AG04449 (cell line): ENCODE results near the gene KCNF1.

ENCODE experiments used
- CTCF ChIA-PET: fragments of 350-600 bp; formaldehyde crosslinking; extraction: SDS; loops from one replicate; lab custom pipeline; 2021; ENCODE audit warnings: antibody characterized with exemption; lab: Yijun Ruan, JAX
- POLR2A ChIA-PET: fragments of 400-600, 350-600 bp; formaldehyde crosslinking; extraction: SDS; loops from one replicate; lab custom pipeline; 2020; ENCODE audit warnings: antibody characterized with exemption, inconsistent platforms; lab: Yijun Ruan, JAX
- DNase-seq: peaks from one replicate; pipeline ENCODE4 v3.0.0-alpha.2; 2010; ENCODE audit warnings: low read depth, low spot score
- H3K4me3 ChIP-seq: 2 replicates; pipeline ENCODE4 v1.5.1; 2011; ENCODE audit warnings: low read depth, mild to moderate bottlenecking, control low read depth, low read length
- TF ChIP-seq, protein P1 (sequence below): IDR thresholded peaks from one replicate; pipeline ENCODE4 v1.5.1; 2011; ENCODE audit warnings: mild to moderate bottlenecking, moderate library complexity, low read length, control low read depth, inconsistent platforms; ENCODE audit not compliant: insufficient read depth; ENCODE audit errors: missing control alignments

KCNF1 gene

DNA sequence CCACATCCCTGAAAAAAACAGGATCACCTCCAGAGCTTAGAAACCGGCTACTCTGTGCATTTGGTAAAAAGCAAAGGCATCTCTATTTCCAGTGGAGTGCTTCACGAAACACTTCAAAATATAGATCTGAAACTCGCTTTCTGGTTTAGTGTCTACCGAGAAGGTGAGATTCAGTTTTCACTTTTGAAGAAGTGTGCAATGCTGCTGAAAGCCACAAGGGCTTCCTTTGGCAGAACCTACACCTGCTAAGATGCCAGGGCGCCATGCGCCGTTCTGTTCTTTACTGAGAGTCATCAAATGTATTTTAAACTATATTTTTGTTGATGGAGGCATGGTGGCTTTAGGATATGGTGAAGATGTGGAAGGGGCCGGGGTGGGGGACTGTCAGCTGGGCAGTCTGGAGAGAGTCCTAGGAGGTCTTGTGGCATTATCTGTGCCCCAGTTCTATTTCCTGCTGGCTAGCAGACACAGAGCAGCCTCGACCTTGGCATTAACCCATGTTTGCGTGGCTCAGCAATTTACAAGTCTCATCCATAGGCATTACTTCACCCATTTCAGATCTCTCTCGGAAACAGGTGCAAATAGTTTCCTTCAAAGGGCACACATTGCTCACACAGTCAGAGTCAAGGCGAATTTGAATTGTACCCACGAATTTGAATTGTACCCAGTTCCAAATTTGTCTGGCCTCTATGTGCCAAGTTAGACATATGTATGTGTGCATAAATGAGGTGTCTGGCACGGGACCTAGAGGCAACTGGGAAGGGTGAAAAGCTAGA is 46.7 kb upstream of the KCNF1 start:
- POLR2A ChIA-PET = no interaction called here
- H3K4me3 ChIP-seq = no peak overlapping the region
- CTCF ChIA-PET = interaction anchor here (0.8 to 1.5 kb wide), 6 partner anchors 12 to 33 kb away, joined by 3 to 4 read pairs (median 3); no protein-coding TSS in a partner anchor
- no peak for DNase-seq
- TF ChIP-seq, protein P1, sequence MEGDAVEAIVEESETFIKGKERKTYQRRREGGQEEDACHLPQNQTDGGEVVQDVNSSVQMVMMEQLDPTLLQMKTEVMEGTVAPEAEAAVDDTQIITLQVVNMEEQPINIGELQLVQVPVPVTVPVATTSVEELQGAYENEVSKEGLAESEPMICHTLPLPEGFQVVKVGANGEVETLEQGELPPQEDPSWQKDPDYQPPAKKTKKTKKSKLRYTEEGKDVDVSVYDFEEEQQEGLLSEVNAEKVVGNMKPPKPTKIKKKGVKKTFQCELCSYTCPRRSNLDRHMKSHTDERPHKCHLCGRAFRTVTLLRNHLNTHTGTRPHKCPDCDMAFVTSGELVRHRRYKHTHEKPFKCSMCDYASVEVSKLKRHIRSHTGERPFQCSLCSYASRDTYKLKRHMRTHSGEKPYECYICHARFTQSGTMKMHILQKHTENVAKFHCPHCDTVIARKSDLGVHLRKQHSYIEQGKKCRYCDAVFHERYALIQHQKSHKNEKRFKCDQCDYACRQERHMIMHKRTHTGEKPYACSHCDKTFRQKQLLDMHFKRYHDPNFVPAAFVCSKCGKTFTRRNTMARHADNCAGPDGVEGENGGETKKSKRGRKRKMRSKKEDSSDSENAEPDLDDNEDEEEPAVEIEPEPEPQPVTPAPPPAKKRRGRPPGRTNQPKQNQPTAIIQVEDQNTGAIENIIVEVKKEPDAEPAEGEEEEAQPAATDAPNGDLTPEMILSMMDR = no peak

DNA sequence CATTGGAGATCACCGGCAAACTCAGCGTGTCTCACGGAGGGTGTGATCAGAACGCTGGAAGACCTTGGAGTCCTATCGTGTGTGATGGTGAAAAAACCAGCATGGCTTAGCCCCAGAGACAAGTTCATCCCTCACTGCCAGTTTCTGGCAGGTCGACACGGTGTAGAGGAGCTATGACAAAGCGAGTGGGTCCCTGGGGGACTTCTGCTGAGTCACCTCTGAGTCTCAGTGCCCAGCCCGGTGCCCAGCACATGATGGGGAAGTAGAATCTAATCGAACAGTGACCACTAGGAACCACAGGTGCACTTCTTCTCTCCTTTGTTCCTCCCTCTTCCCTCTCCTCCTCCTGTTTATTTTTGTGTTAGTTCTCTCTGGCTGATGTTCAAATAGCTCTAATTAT is 45.9 kb upstream of the KCNF1 start:
- ChIA-PET POLR2A (no interaction called here), CTCF (interaction anchor here (1.2 to 2.3 kb wide), 4 partner anchors 19 to 267 kb away, joined by 4 to 9 read pairs (median 8); a partner anchor contains a TSS)
- DNase-seq = no peak
- TF ChIP-seq, protein P1 = no peak
- H3K4me3 ChIP-seq = no peak overlapping the region

DNA sequence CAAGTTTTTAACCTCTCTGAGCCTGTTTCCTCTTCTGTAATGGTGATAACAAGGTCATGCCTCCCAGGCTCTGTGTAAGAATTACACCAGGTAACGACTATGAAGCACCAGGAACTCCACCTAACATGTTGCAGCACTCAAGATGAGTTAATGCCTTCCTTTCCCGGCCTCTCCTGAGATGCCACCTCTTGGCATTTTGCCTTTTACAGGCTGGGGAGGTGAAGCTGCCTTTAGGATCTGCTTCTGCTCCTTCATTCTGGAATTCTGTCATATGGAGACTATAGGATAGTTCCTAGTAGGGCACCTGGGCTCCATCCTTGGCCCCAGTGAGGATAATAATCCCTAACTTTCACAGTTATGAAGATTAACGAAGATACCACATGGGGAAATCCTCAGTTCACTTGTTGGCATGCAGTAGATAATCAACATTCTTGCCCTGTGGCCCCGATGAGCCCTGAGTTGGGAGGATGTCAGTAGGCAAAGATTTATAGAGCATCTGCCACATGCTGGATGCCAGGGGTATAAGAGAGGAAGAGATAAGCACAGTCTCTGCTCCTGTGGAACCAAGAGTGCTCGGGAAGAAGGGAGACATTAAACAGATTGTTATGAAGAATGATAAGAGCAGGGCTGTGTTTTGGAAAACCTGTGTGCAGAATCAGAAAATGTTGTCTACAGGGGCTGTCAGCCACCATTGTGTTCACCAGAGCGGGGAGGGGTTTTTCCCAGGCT is 43.9 kb upstream of the KCNF1 start:
- POLR2A ChIA-PET = interaction anchor here (0.6 kb wide), 1 partner anchor 789 kb away, joined by 3 read pairs; no protein-coding TSS in a partner anchor
- CTCF ChIA-PET = interaction anchor here (0.7 to 2.3 kb wide), 8 partner anchors 16 to 715 kb away, joined by 3 to 11 read pairs (median 6); a partner anchor contains a TSS

DNA sequence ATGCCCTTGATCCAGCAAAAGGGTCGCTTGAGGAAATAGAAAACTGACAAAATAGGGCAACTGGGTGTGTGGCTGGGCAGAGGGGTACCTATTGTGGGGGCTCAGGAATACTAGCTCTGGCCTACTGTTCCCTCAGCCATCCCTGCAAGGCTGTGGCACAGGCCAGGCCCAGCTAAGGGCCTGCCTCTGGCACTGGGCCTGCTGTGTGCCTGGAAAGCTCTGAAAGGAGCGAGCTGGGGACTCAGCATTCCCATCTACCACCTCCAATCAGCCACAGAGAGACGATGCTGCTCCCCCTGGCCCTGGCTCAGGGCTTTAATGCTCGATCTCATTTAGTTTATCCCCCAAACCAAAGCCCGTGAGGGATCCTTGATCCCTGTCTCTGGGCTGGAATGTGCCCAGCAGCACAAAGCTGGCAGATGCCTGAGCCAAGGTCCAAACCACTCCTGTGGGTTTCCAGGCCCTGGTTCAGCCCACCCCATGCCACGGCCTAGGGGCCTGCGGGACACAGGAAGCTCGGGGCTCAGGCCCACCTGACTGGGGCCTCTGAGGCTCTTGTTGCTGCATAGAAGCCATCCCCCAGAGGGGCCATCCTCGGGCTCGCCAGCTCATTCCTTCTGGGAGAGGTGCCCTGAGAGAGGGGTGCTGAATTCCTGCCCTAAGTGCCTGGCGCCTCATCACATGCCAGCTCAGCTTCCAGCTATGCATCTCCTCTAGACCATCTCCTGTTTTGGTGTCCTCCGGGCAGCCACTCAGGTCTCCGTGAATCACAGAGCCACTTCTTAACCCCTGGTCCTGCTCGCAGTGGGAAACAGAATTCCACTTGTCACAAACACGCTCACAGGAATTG is 43.0 kb upstream of the KCNF1 start:
- H3K4me3 ChIP-seq = no peak overlapping the region
- DNase-seq = peak; percentile 68
- POLR2A ChIA-PET = interaction anchor here (0.6 to 0.7 kb wide), 3 partner anchors 13 to 790 kb away, joined by 3 to 4 read pairs (median 3); no protein-coding TSS in a partner anchor
- TF ChIP-seq, protein P1 = no peak
- CTCF ChIA-PET = interaction anchor here (0.6 to 2.3 kb wide), 7 partner anchors 30 to 264 kb away, joined by 3 to 11 read pairs (median 4); a partner anchor contains a TSS

More for the DNA sequence above, 43.9 kb upstream of the KCNF1 start:
- no peak overlapping the region for H3K4me3 ChIP-seq
- DNase-seq = no peak
- TF ChIP-seq, protein P1 = no peak

DNA sequence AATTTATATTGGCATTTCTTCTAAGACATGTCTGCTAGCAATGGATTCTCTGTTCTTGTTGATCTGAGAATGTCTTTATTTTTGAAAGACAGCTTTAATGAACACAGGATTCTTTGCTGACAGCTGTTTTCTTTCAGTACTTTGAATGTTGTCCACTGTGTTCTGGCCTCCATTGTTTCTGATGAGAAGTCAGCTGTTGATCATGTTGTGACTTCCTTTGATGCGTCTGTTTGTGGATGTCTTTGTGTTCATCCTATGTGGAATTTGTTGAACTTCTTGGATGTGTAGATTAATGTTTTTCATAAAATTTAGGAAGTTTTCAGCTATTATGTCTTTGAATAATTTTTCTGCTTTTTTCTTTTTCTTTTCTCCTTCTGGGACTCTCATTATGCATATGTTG is 39.8 kb upstream of the KCNF1 start:
- TF ChIP-seq, protein P1 = no peak
- ChIA-PET POLR2A (no interaction called here), CTCF (interaction anchor here (1.4 to 1.6 kb wide), 2 partner anchors 40 to 261 kb away, joined by 3 to 4 read pairs; a partner anchor contains a TSS)
- no peak overlapping the region for H3K4me3 ChIP-seq
- DNase-seq = no peak
